ENCODE results near the gene PNISR.

DNA sequence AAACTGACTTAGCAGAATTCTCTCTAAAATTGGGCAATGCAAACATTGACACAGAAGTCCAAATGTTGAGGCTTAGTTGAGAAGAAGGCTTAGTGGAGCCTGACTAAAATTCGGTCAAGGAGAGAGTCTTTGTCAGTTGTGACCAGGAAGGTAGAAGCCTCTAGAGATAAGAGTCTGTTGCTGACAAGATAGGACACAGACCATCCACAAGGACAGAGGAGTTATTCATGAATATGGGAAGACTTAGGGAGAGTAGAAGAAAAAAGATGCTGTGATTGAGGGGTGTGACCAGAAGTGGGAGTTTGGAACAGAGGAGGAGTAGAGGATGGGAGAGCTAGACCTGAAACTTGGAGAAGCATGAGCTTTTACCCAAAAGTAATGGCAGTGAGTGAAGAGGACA lies 68.5 kb downstream of the PNISR start:
- TF ChIP-seq, protein P1, sequence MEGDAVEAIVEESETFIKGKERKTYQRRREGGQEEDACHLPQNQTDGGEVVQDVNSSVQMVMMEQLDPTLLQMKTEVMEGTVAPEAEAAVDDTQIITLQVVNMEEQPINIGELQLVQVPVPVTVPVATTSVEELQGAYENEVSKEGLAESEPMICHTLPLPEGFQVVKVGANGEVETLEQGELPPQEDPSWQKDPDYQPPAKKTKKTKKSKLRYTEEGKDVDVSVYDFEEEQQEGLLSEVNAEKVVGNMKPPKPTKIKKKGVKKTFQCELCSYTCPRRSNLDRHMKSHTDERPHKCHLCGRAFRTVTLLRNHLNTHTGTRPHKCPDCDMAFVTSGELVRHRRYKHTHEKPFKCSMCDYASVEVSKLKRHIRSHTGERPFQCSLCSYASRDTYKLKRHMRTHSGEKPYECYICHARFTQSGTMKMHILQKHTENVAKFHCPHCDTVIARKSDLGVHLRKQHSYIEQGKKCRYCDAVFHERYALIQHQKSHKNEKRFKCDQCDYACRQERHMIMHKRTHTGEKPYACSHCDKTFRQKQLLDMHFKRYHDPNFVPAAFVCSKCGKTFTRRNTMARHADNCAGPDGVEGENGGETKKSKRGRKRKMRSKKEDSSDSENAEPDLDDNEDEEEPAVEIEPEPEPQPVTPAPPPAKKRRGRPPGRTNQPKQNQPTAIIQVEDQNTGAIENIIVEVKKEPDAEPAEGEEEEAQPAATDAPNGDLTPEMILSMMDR (IDR thresholded peaks at IDR 0.05): no peak
- TF ChIP-seq EZH2 (IDR thresholded peaks at IDR 0.05) (no peak), EZH2phosphoT487 (IDR thresholded peaks at IDR 0.05) (no peak)
